H1 (cell line): Measurements from ENCODE around the gene EIF4ENIF1. TPM values are rescaled to one million over a fixed set of nuclear protein-coding genes. Genes with fewer than 3 reads are reported as not detected.

Source experiments
- CTCF ChIA-PET: fragments of 300-600 bp; sonication (Branson Sonifier 250); formaldehyde crosslinking; loops from one replicate; lab custom pipeline; 2021; ENCODE audit not compliant: partially characterized antibody; lab: Charles Lee
- POLR2A ChIA-PET: fragments of 300-600 bp; sonication (Branson Sonifier 250); formaldehyde crosslinking; loops from one replicate; lab custom pipeline; 2021; ENCODE audit warnings: inconsistent platforms; ENCODE audit not compliant: partially characterized antibody; lab: Charles Lee
- DNase-seq, 2 experiments: peaks; one replicate each; pipeline versions ENCODE4 v3.0.0 to v3.0.0-alpha.2; 2010 to 2022; ENCODE audit warnings: low spot score in 2 of 2, low read depth in 1 of 2, mixed read lengths in 1 of 2
- FAIRE-seq: peaks from 2 replicates; lab custom pipeline; 2011; peaks lifted over from hg19 to GRCh38; lab: Jason Lieb, UNC
- H2AFZ ChIP-seq: 2 replicates; pipeline ENCODE4 v1.8.1; 2012; ENCODE audit warnings: low read length, inconsistent platforms
- H2AK5ac ChIP-seq: 2 replicates; pipeline ENCODE4 v1.6.1; 2013; ENCODE audit warnings: low read depth, low read length
- H2BK120ac ChIP-seq: replicated peaks from 2 replicates; pipeline ENCODE3; 2013; ENCODE audit warnings: low read depth, low read length, inconsistent platforms
- H2BK12ac ChIP-seq: 2 replicates; pipeline ENCODE4 v1.6.1; 2013; ENCODE audit warnings: low read depth, low read length
- H2BK15ac ChIP-seq: 2 replicates; pipeline ENCODE4 v1.6.1; 2013; ENCODE audit warnings: low read length
- H2BK20ac ChIP-seq: 2 replicates; pipeline ENCODE4 v1.6.1; 2013; ENCODE audit warnings: low read length
- H2BK5ac ChIP-seq: 2 replicates; pipeline ENCODE4 v1.6.1; 2013; ENCODE audit warnings: low read depth, low read length
- H3K14ac ChIP-seq: 2 replicates; pipeline ENCODE4 v1.6.1; 2013; ENCODE audit warnings: inconsistent platforms; ENCODE audit not compliant: insufficient read length
- H3K18ac ChIP-seq: 2 replicates; pipeline ENCODE4 v1.6.1; 2013; ENCODE audit warnings: low read length; ENCODE audit errors: extremely low read depth
- H3K23ac ChIP-seq: 2 replicates; pipeline ENCODE4 v1.6.1; 2013; ENCODE audit warnings: inconsistent platforms; ENCODE audit not compliant: insufficient read length
- H3K23me2 ChIP-seq: 2 replicates; pipeline ENCODE4 v1.6.1; 2013; ENCODE audit warnings: low read depth, low read length
- H3K27ac ChIP-seq: 2 replicates; pipeline ENCODE4 v1.6.1; 2011; ENCODE audit warnings: low read depth, low read length, inconsistent platforms
- H3K27me3 ChIP-seq, 4 experiments: replicated peaks in 1 of 4; 1 replicate in 1 of 4; 2 replicates in 3 of 4; pipeline versions ENCODE4 v1.6.1 to v1.8.1; 2011 to 2013; ENCODE audit warnings: low read length in 3 of 4, mild to moderate bottlenecking in 3 of 4, inconsistent platforms in 2 of 4, mixed read lengths in 2 of 4, moderate library complexity in 1 of 4; ENCODE audit not compliant: control insufficient read depth in 3 of 4, insufficient read depth in 3 of 4; ENCODE audit errors: extremely low read depth in 1 of 4
- H3K36me3 ChIP-seq, 4 experiments: 2 replicates each; pipeline versions ENCODE4 v1.6.1 to v1.8.1; 2011 to 2013; ENCODE audit warnings: mild to moderate bottlenecking in 4 of 4, low read length in 3 of 4, moderate library complexity in 2 of 4, control low read depth in 1 of 4, inconsistent platforms in 1 of 4; ENCODE audit not compliant: insufficient read depth in 4 of 4, control insufficient read depth in 2 of 4
- H3K4ac ChIP-seq: replicated peaks from 2 replicates; pipeline ENCODE3; 2013; ENCODE audit warnings: low read length, low read depth, mixed read lengths, inconsistent platforms; ENCODE audit not compliant: insufficient read length
- H3K4me1 ChIP-seq, 4 experiments: replicated peaks in 1 of 4; 1 replicate in 1 of 4; 2 replicates in 3 of 4; pipeline versions ENCODE4 v1.6.1 to v1.8.1; 2011 to 2013; ENCODE audit warnings: low read length in 3 of 4, inconsistent platforms in 2 of 4, mixed read lengths in 1 of 4; ENCODE audit not compliant: insufficient read depth in 4 of 4, control insufficient read depth in 3 of 4
- H3K4me2 ChIP-seq, 2 experiments: 2 replicates each; pipeline versions ENCODE4 v1.6.1 to v1.8.1; 2011 to 2013; ENCODE audit warnings: low read depth in 2 of 2, low read length in 2 of 2, control low read depth in 1 of 2, inconsistent platforms in 1 of 2, mild to moderate bottlenecking in 1 of 2; ENCODE audit not compliant: insufficient read depth in 1 of 2
- H3K4me3 ChIP-seq, 4 experiments: fragments of 200-600, 300-600 bp in 1 of 4; sonication (generic), shearing (Covaris generic), sonication (Bioruptor Twin) in 1 of 4; 2 replicates each; pipeline versions ENCODE4 v1.5.1 to v1.8.1; 2011 to 2016; ENCODE audit warnings: low read length in 4 of 4, low read depth in 3 of 4, control low read depth in 2 of 4, inconsistent platforms in 2 of 4, mild to moderate bottlenecking in 2 of 4, mixed read lengths in 1 of 4, moderate library complexity in 1 of 4; ENCODE audit not compliant: insufficient read depth in 2 of 4; ENCODE audit errors: extremely low read depth in 1 of 4
- H3K56ac ChIP-seq: replicated peaks from 2 replicates; pipeline ENCODE3; 2013; ENCODE audit warnings: low read depth, mild to moderate bottlenecking, mixed read lengths, low read length, inconsistent platforms; ENCODE audit not compliant: insufficient read length
- H3K79me1 ChIP-seq: 2 replicates; pipeline ENCODE4 v1.6.1; 2013; ENCODE audit warnings: low read depth, low read length, control low read depth
- H3K79me2 ChIP-seq, 2 experiments: 2 replicates each; pipeline versions ENCODE4 v1.6.1 to v1.8.1; 2012 to 2013; ENCODE audit warnings: low read length in 2 of 2, mild to moderate bottlenecking in 2 of 2, inconsistent platforms in 1 of 2; ENCODE audit not compliant: insufficient read depth in 2 of 2, control insufficient read depth in 1 of 2
- H3K9ac ChIP-seq, 4 experiments: replicated peaks in 1 of 4; 1 replicate in 1 of 4; 2 replicates in 3 of 4; pipeline versions ENCODE4 v1.6.1 to v1.8.1; 2011 to 2013; ENCODE audit warnings: low read depth in 3 of 4, low read length in 3 of 4, control low read depth in 2 of 4, mild to moderate bottlenecking in 2 of 4, moderate library complexity in 2 of 4, inconsistent platforms in 1 of 4; ENCODE audit errors: extremely low read depth in 1 of 4
- H3K9me3 ChIP-seq, 2 experiments: 2 replicates each; pipeline versions ENCODE4 v1.6.1 to v1.8.1; 2012 to 2013; ENCODE audit warnings: mild to moderate bottlenecking in 2 of 2, moderate library complexity in 2 of 2, control low read depth in 1 of 2, inconsistent platforms in 1 of 2, low read depth in 1 of 2, low read length in 1 of 2, mixed read lengths in 1 of 2; ENCODE audit not compliant: insufficient read depth in 2 of 2
- H4K20me1 ChIP-seq, 2 experiments: replicated peaks in 1 of 2; 2 replicates each; pipeline versions ENCODE3 to v1.8.1; 2011 to 2013; ENCODE audit warnings: inconsistent platforms in 2 of 2, low read length in 2 of 2, mild to moderate bottlenecking in 1 of 2; ENCODE audit not compliant: insufficient read depth in 2 of 2, control insufficient read depth in 1 of 2
- H4K5ac ChIP-seq: 2 replicates; pipeline ENCODE4 v1.6.1; 2013; ENCODE audit warnings: low read length, low read depth, mixed read lengths, inconsistent platforms; ENCODE audit not compliant: insufficient read length
- H4K8ac ChIP-seq: 2 replicates; pipeline ENCODE4 v1.8.0; 2013; ENCODE audit warnings: mild to moderate bottlenecking, moderate library complexity, low read length, inconsistent platforms; ENCODE audit not compliant: insufficient read depth; ENCODE audit errors: extremely low read depth
- H4K91ac ChIP-seq: replicated peaks from 2 replicates; pipeline ENCODE3; 2013; ENCODE audit warnings: low read length, mixed read lengths, inconsistent platforms; ENCODE audit not compliant: insufficient read length
- EP300 ChIP-seq, 2 experiments: IDR thresholded peaks; 1 replicate in 1 of 2; 2 replicates in 1 of 2; pipeline ENCODE4 v1.6.1; 2011 to 2012; ENCODE audit warnings: low read depth in 2 of 2, low read length in 2 of 2, mild to moderate bottlenecking in 2 of 2, borderline replicate concordance in 1 of 2, inconsistent platforms in 1 of 2, moderate library complexity in 1 of 2
- NRF1 ChIP-seq: IDR thresholded peaks from 2 replicates; pipeline ENCODE4 v1.6.1; 2011; ENCODE audit warnings: mild to moderate bottlenecking, low read depth, low read length, improper control_type of control experiment
- RXRA ChIP-seq: IDR thresholded peaks from 2 replicates; pipeline ENCODE4 v1.6.1; 2011; ENCODE audit warnings: low read depth, mild to moderate bottlenecking, low read length, moderate library complexity; ENCODE audit not compliant: insufficient read depth
- WGBS, 2 experiments: shearing (Covaris generic) in 1 of 2; methylation state at CpG; one replicate each; pipeline versions ENCODE4 v1.1.6 to v1.1.7; 2013 to 2015; ENCODE audit warnings: low lambda C conversion rate in 2 of 2, mixed read lengths in 2 of 2, inconsistent platforms in 1 of 2, low coverage in 1 of 2, missing lambda C conversion rate in 1 of 2; ENCODE audit not compliant: insufficient replicate concordance in 2 of 2, insufficient coverage in 1 of 2, insufficient read length in 1 of 2; ENCODE audit errors: extremely low coverage in 1 of 2, missing lambda C conversion rate in 1 of 2; 5-methylcytosine and 5-hydroxymethylcytosine counted together
- polyA plus RNA-seq, 7 experiments: library from polyadenylated mRNA; depleted of rRNA in 3 of 7; stranded (reverse) in 5 of 7; unstranded in 2 of 7; fragments of >200 nt in 5 of 7; fragments of 200-250 nt in 2 of 7; gene quantifications; 1 replicate in 5 of 7; 2 replicates in 1 of 7; 4 replicates in 1 of 7; pipeline versions ENCODE4 v1.2.1 to v1.2.3, GENCODE V29; 2011 to 2013; ENCODE audit warnings: missing spikeins in 2 of 7, mixed read lengths in 2 of 7
- total RNA-seq: library from RNA; stranded (reverse); fragmentation: NEBNext Ultra II Directional; extraction: Animal tissue kit (Norgen Biotek cat#: 25700); gene quantifications from 2 replicates; pipeline ENCODE4 v1.2.1, GENCODE V29; 2021

Gene EIF4ENIF1
- total and polyA plus RNA-seq, 2 of the 8 experiments (the other 6 are each of a cell fraction or from before 2014, with no cell fraction given), result 21.9 to 23.6 TPM

DNA sequence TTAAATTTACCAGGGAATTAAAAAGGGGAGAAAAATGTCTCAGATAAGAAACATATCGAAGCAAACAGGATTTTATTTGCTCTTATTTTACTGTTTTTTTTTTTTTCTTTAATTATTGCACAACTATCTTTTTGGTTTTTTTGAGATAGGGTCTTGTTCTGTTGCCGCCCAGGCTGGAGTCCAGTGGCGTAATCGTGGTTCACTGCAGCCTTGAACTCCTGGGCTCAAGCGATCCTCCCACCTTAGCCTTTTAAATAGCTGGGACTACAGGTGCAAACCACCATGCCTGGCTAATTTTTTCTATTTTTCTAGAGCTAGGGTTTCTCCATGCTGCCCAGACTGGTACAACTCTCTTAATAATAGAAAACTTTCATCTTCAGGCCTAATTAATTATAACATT lies 57.7 kb downstream of the EIF4ENIF1 start:
- Histone ChIP-seq H2BK20ac (no peak overlapping the region), H3K79me1 (no peaks in the 10 kb centered on the region), H3K27me3 (no peaks in the 10 kb centered on the region), H3K36me3 (peaks cover 12 to 76% (median 49%) of the 10 kb centered on the region in 4 experiments), H3K4me1 (no peaks in the 10 kb centered on the region), H3K23ac (no peak overlapping the region), H3K79me2 (no peaks in the 10 kb centered on the region), H3K23me2 (no peaks in the 10 kb centered on the region), H3K9me3 (no peaks in the 10 kb centered on the region), H4K91ac (no peak overlapping the region), H4K8ac (no peak overlapping the region), H2AK5ac (no peak overlapping the region), H3K27ac (no peak overlapping the region), H2BK15ac (no peak overlapping the region), H2AFZ (no peak overlapping the region), H3K4me3 (no peak overlapping the region), H3K14ac (no peak overlapping the region), H3K9ac (no peak overlapping the region), H3K4ac (no peak overlapping the region), H2BK12ac (no peak overlapping the region), H4K5ac (no peak overlapping the region), H3K18ac (no peak overlapping the region), H3K56ac (no peak overlapping the region), H2BK120ac (no peak overlapping the region), H3K4me2 (no peak overlapping the region), H2BK5ac (no peak overlapping the region), H4K20me1 (peaks cover 0 to 4% of the 10 kb centered on the region in 2 experiments)
- DNase-seq, result no peak
- ChIA-PET CTCF (no interaction called here), POLR2A (no interaction called here)
- no peak for FAIRE-seq
- 97% methylated on average over 5 of the region's 5 CpGs; no CpG with 5 or more reads in 1 of the 2 experiments for WGBS, 2 experiments
- TF ChIP-seq EP300 (IDR thresholded peaks at IDR 0.05; ENCODE audit: borderline replicate concordance in 1 of 2, low read depth in 2 of 2, low read length in 2 of 2), result no peak
- TF ChIP-seq RXRA, result no peak
- TF ChIP-seq NRF1, result no peak
